Upper lobe of right lung (tissue), 1 donor: ENCODE measurements around the gene PDGFRB. TPM values are rescaled to one million over a fixed set of nuclear protein-coding genes. Genes with fewer than 3 reads are reported as not detected.

Experiments
- ATAC-seq: fragments of 200-7000 bp; cut with Tn5 transposase; one replicate; pipeline ENCODE4 v1.9.1; 2020; ENCODE audit warnings: mild to moderate bottlenecking, moderate library complexity
- DNase-seq: peaks from one replicate; pipeline ENCODE4 v3.0.0-alpha.2; 2020
- H3K27ac ChIP-seq: fragments of 200-600 bp; one replicate; pipeline ENCODE4 v1.8.0; 2022
- H3K27me3 ChIP-seq: fragments of 200-600 bp; one replicate; pipeline ENCODE4 v1.8.0; 2022; ENCODE audit warnings: mild to moderate bottlenecking
- H3K36me3 ChIP-seq: fragments of 200-600 bp; one replicate; pipeline ENCODE4 v1.8.0; 2022
- H3K4me1 ChIP-seq: fragments of 200-600 bp; one replicate; pipeline ENCODE4 v1.8.0; 2022
- H3K4me3 ChIP-seq: fragments of 200-600 bp; one replicate; pipeline ENCODE4 v1.8.0; 2022; ENCODE audit warnings: mild to moderate bottlenecking
- H3K9me3 ChIP-seq: fragments of 200-600 bp; one replicate; pipeline ENCODE4 v1.8.0; 2022
- intact Hi-C: fragments of 100-400 bp; cut with DNase I; formaldehyde crosslinking; loops from one replicate; pipeline ENCODE4 v1.11.0; 2022
- total RNA-seq: library from RNA; stranded (reverse); fragmentation: NEBNext Ultra II Directional; extraction: Animal tissue kit (Norgen Biotek cat#: 25700); gene quantifications from one replicate; pipeline ENCODE4 v1.2.1, GENCODE V29; 2021
- TF ChIP-seq, protein P1 (sequence below): fragments of 200-600 bp; IDR thresholded peaks from one replicate; pipeline ENCODE4 v1.8.0; 2022; ENCODE audit warnings: antibody characterized with exemption
- donor health status: DM: no; HTN: yes; CAD: no; lungs with severe emphysema.

Gene PDGFRB
- total RNA-seq, 1 donor from 2014 or later, result 120 TPM

DNA sequence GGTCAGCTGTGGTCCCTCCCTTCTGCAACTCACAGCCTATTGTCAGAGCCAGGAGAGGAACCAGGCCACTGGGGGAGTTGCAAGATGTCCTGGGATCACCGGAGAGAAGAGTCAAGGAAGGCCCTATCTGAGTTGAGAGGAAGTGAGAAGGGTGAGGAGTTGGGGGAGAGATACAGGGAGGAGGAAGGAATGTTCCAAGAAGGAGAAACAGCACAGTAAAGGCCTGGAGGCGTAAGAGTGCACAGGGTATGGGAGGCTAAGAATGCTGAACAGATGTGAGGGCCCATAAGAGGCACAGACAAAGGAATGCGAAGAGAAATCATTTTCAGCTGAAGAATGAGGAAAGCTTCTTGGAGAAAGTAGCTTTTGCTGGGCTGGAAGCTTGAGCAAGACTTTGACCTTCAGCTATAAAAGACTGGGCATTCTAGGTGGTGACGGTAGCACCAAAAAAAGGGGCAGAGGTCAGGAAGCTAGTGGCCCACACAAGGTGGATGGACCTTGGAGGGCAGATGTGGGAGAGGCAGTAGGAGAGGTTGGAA is 47.7 kb downstream of the PDGFRB start:
- Histone ChIP-seq H3K4me1 (peaks cover 21% of the 10 kb centered on the region), H3K27me3 (no peaks in the 10 kb centered on the region), H3K36me3 (no peaks in the 10 kb centered on the region), H3K4me3 (no peak overlapping the region), H3K27ac (no peak overlapping the region), H3K9me3 (no peaks in the 10 kb centered on the region)
- intact Hi-C loops, result no loop called here
- DNase-seq (peak; percentile 22), ATAC-seq (peak; percentile 5)
- TF ChIP-seq, protein P1, sequence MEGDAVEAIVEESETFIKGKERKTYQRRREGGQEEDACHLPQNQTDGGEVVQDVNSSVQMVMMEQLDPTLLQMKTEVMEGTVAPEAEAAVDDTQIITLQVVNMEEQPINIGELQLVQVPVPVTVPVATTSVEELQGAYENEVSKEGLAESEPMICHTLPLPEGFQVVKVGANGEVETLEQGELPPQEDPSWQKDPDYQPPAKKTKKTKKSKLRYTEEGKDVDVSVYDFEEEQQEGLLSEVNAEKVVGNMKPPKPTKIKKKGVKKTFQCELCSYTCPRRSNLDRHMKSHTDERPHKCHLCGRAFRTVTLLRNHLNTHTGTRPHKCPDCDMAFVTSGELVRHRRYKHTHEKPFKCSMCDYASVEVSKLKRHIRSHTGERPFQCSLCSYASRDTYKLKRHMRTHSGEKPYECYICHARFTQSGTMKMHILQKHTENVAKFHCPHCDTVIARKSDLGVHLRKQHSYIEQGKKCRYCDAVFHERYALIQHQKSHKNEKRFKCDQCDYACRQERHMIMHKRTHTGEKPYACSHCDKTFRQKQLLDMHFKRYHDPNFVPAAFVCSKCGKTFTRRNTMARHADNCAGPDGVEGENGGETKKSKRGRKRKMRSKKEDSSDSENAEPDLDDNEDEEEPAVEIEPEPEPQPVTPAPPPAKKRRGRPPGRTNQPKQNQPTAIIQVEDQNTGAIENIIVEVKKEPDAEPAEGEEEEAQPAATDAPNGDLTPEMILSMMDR, result no peak

DNA sequence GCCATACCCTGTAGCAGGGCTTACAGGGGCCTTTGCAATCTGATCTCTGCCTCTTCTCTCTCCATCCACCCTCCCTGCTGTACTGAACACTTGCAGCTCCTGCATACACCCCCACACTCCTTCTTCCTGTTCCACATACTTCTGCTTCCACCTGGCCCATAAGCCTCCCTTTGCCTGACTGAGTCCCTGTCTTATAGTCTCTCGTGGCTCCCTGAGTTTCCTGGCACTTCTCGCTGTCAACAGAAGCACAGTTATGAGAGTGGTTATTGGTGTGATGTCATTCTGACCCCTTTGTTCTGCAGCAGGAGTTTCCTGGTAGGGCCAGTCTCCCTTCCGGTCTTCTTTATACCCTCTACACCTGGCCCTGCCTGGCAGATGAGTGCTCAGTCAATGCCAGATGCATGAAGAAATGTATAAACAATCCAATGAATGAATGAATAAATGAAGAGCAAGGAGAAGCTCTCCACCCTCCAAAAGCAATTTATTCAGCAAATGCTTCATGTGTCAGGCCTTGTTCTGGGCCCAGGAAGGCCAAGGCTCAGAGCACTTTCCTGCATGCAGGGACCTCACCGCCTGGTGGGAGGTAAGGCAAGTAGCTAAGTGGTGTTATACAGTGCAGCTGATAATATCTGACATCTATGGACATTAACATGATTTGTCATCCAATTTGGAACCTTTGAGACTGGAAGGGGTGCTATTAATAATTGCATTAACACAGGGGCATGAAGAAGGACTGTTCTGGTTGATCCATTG is 48.8 kb downstream of the PDGFRB start:
- DNase-seq (no peak), ATAC-seq (peak; percentile 23)
- intact Hi-C loops, result no loop called here
- TF ChIP-seq, protein P1, result no peak
- Histone ChIP-seq H3K4me3 (no peak overlapping the region), H3K27ac (no peak overlapping the region), H3K36me3 (no peaks in the 10 kb centered on the region), H3K9me3 (no peaks in the 10 kb centered on the region), H3K4me1 (peaks cover 13% of the 10 kb centered on the region), H3K27me3 (no peaks in the 10 kb centered on the region)

DNA sequence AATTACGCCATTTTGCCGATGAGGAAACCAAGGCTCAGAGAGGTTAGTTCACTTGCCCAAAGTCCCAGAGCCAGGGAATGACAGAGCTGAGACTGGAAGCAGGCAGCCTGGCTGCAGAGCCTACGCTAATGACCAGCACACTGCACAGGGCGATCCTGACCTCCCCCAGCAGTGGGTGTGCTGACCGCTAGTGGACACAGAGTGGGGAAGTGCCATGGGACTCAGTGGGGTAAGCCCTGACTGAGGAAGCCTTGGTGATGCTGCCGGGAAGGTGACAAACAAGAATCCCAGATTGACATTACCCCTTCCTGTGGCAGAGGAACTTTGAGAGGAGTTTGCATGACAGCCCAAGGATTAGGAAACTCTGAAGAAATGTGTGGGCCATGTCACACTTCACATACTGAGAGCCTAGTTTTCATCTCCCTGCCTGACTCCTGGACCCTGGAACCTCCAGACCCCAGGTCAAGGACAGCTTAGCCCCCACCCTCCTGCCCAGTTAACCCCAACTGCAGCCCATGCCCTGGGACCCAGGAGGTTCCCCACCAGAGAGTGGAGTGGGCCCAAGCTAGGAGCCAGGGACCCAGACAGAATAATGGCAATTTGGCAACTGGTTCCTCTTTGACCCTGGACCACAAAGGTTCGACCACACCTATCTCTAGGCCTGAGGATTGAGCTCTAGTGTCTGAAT is 49.6 kb downstream of the PDGFRB start:
- TF ChIP-seq, protein P1, result no peak
- Histone ChIP-seq H3K4me1 (peaks cover 13% of the 10 kb centered on the region), H3K4me3 (no peak overlapping the region), H3K9me3 (no peaks in the 10 kb centered on the region), H3K27ac (no peak overlapping the region), H3K36me3 (no peaks in the 10 kb centered on the region), H3K27me3 (no peaks in the 10 kb centered on the region)
- DNase-seq, result peak; percentile 72
- intact Hi-C loops, result no loop called here
- peak; percentile 87 for ATAC-seq

DNA sequence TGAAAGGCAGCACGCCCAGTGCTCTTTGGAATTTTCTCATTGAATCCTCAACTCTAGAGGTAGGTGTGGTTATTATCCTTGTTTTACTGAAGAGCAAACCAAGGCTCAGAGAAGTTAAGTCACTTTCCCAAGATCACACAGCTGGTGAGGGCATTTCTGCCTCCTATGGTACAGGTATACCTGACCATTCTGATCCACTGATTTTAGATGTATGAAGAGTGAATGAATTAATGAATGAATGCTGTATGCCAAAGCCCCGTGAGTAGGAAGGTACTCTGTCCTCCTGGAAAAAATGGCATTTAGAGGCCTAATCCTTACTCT is 51.1 kb downstream of the PDGFRB start:
- Histone ChIP-seq H3K36me3 (no peaks in the 10 kb centered on the region), H3K9me3 (no peaks in the 10 kb centered on the region), H3K27ac (no peak overlapping the region), H3K4me3 (no peak overlapping the region), H3K27me3 (no peaks in the 10 kb centered on the region), H3K4me1 (peaks cover 13% of the 10 kb centered on the region)
- ATAC-seq (no peak), DNase-seq (no peak)
- intact Hi-C loops, result no loop called here
- TF ChIP-seq, protein P1, result no peak

DNA sequence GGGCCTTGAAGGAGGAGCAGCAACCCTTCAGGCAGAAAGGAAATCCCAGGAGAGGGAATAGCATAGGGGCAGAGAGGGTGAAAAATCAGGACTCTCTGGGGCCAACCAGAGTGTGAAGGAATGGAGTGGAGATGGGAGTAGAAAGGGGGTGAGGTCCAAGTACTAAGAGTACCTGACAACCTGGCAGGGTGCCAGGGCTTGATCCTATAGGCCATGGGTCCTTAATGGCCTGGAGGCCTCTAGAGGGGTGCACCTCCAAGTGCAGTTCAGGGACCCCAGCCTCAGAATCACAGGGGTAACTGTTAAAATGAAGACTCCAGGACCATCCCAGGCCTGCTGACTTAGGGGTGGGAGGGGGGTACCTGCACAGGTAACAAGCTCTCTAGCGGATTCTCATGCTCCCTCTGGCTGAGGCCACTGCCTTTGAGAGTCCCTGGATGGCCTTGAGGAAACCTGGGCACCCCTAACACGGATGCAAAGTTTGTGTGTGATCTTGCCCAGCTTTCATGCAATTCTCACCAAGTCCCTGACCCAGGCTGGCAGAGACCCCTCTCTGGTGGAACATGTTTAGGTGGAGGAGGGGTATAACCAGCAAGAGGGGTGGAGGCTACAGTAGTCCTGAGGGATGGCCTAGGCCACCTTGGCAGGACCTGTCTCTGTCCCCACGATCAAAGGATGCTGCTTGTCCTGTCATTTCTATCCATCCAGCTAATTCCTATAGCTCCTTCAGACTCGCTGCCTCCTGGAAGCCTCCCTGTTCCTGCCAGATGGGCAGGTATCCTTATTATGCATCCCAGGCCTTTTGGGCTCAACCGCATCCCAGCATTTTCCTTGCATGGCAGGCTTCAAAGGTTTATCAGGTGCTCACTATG is 51.7 kb downstream of the PDGFRB start:
- peaks cover 13% of the 10 kb centered on the region for H3K4me1 ChIP-seq
- no peak for ATAC-seq
- H3K27ac ChIP-seq, result no peak overlapping the region
- H3K9me3 ChIP-seq, result no peaks in the 10 kb centered on the region
- TF ChIP-seq, protein P1, result no peak
- H3K4me3 ChIP-seq, result no peak overlapping the region
- no peaks in the 10 kb centered on the region for H3K36me3 ChIP-seq
- H3K27me3 ChIP-seq, result no peaks in the 10 kb centered on the region
- peak; percentile 50 for DNase-seq
- intact Hi-C loops, result no loop called here
